Psoas muscle (tissue), 8 donors: ENCODE data around the gene QRFP. TPM values are rescaled to one million over a fixed set of nuclear protein-coding genes. Genes with fewer than 3 reads are reported as not detected.
A peak's percentile ranks its signal among the peaks of the same experiment; 100 is the strongest.

ENCODE experiments used
- ATAC-seq, 4 donors: fragments of 200-7000 bp; cut with Tn5 transposase; one replicate each; pipeline ENCODE4 v1.9.1; 2020; ENCODE audit warnings: moderate library complexity in 3 of 4, mild to moderate bottlenecking in 2 of 4
- DNase-seq, 2 donors: peaks; one replicate each; pipeline ENCODE4 v3.0.0-alpha.2; 2020
- H3K27ac ChIP-seq: fragments of 200-600 bp; one replicate; pipeline ENCODE4 v1.8.0; 2022
- H3K27me3 ChIP-seq, 3 donors: fragments of 200-600 bp in 1 of 3; one replicate each; pipeline versions ENCODE4 v1.6.1 to v1.8.0; 2013 to 2022; ENCODE audit warnings: low read length in 2 of 3, mild to moderate bottlenecking in 2 of 3, moderate library complexity in 1 of 3; ENCODE audit not compliant: insufficient read depth in 3 of 3
- H3K36me3 ChIP-seq, 2 donors: fragments of 200-600 bp in 1 of 2; one replicate each; pipeline versions ENCODE4 v1.6.1 to v1.8.0; 2013 to 2022; ENCODE audit warnings: low read depth in 1 of 2, mild to moderate bottlenecking in 1 of 2, moderate library complexity in 1 of 2; ENCODE audit not compliant: insufficient read depth in 1 of 2
- H3K4me1 ChIP-seq: fragments of 200-600 bp; one replicate; pipeline ENCODE4 v1.8.0; 2022
- H3K4me3 ChIP-seq: fragments of 200-600 bp; one replicate; pipeline ENCODE4 v1.8.0; 2022; ENCODE audit warnings: mild to moderate bottlenecking
- H3K9me3 ChIP-seq: fragments of 200-600 bp; one replicate; pipeline ENCODE4 v1.8.0; 2022
- WGBS, 3 donors: extraction: QIAGEN DNeasy Blood & Tissue Kit; methylation state at CpG; one replicate each; pipeline versions ENCODE4 v1.1.6 to v1.1.7; 2013; 5-methylcytosine and 5-hydroxymethylcytosine counted together
- intact Hi-C, 2 donors: fragments of 100-400 bp; cut with DNase I; formaldehyde crosslinking; loops; one replicate each; pipeline versions ENCODE4 v1.11.0 to v1.14.2; 2022
- polyA plus RNA-seq, 3 donors: library from polyadenylated mRNA; stranded (reverse); fragments of 200-250 nt; gene quantifications; one replicate each; pipeline ENCODE4 v1.2.3, GENCODE V29; 2013
- total RNA-seq, 4 donors: library from RNA; stranded (reverse); fragmentation: NEBNext Ultra II Directional in 2 of 4; extraction: Animal tissue kit (Norgen Biotek cat#: 25700) in 2 of 4; gene quantifications; one replicate each; pipeline versions ENCODE4 v1.2.1 to v1.2.4, GENCODE V29; 2021 to 2023
- TF ChIP-seq, protein P1 (sequence below): fragments of 200-600 bp; IDR thresholded peaks from one replicate; pipeline ENCODE4 v1.8.0; 2022; ENCODE audit warnings: antibody characterized with exemption
- donor health status: healthy with polysubstance abuse.
- donor health status: DM: no; HTN: no; CAD: no; lungs with moderate emphysema.
- donor health status: Bipolar disorder and iron deficiency.
- donor health status: healthy.
- donor health status: DM: yes; HTN: yes; CAD: no.
- donor health status: DM: no; HTN: no; CAD: no.
- donor health status: DM: no; HTN: no; CAD: no.
- donor health status: DM: yes; HTN: yes; CAD: no.

Gene QRFP
- total and polyA plus RNA-seq, 7 donors, result 0.01 to 0.03 TPM; not detected in 5

- no peak overlapping the region for H3K4me3 ChIP-seq
- H3K27me3 ChIP-seq, result no peaks in the 10 kb centered on the region
- WGBS, 3 donors, result 93 to 96% (median 94%) methylated on average over 6 of the region's 6 CpGs
- intact Hi-C loops, result loop anchor here in 1 of 2 donors (10.0 kb wide), 1 partner anchor 262 kb away; no protein-coding TSS in a partner anchor
- peaks cover 21 to 97% of the 10 kb centered on the region in 2 donors for H3K36me3 ChIP-seq
- H3K4me1 ChIP-seq, result peaks cover 14% of the 10 kb centered on the region
- ATAC-seq (no peak), DNase-seq (peak in 1 of 2 donors; percentile 19)
- TF ChIP-seq, protein P1, sequence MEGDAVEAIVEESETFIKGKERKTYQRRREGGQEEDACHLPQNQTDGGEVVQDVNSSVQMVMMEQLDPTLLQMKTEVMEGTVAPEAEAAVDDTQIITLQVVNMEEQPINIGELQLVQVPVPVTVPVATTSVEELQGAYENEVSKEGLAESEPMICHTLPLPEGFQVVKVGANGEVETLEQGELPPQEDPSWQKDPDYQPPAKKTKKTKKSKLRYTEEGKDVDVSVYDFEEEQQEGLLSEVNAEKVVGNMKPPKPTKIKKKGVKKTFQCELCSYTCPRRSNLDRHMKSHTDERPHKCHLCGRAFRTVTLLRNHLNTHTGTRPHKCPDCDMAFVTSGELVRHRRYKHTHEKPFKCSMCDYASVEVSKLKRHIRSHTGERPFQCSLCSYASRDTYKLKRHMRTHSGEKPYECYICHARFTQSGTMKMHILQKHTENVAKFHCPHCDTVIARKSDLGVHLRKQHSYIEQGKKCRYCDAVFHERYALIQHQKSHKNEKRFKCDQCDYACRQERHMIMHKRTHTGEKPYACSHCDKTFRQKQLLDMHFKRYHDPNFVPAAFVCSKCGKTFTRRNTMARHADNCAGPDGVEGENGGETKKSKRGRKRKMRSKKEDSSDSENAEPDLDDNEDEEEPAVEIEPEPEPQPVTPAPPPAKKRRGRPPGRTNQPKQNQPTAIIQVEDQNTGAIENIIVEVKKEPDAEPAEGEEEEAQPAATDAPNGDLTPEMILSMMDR, result no peak
- no peaks in the 10 kb centered on the region for H3K9me3 ChIP-seq
- H3K27ac ChIP-seq, result no peak overlapping the region
Observed at GRCh38 chr9:130877300-130877699, 19.3 kb downstream of the QRFP start.

DNA sequence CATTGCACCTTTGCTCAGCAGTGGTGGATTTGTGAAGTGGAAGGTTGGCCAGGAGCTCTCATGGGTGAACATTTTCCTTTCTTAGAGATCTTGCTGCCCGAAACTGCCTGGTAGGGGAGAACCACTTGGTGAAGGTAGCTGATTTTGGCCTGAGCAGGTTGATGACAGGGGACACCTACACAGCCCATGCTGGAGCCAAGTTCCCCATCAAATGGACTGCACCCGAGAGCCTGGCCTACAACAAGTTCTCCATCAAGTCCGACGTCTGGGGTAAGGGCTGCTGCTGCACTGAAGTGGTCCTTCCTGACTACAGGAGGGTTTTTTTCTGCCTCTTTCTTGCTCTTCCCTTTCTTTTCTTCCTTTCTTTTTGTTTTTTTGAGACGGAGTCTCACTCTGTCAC, 21.8 kb downstream of the QRFP start:
- ATAC-seq, result no peak

DNA sequence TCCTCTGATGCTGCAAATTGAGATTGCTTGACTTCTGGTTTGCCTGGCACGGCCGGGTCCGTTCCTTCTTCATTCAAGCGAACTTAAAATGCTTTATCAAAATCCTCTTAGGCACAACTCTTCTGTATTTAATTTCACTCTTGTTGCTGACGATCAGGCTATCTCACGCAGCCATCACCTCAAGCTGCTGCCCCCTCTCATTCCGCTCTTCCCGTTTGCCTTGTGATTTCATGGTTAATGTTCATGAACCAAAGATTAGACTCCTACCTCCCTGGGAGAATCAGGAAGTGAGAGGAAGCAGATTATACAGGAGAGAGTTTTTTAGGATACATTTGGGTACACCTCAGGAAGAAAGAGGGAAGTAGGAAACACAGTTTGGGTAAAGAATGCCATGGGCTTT, 22.6 kb downstream of the QRFP start:
- peaks cover 6 to 81% of the 10 kb centered on the region in 2 donors for H3K36me3 ChIP-seq

More for the DNA sequence above, 21.8 kb downstream of the QRFP start:
- Histone ChIP-seq H3K27ac (no peak overlapping the region), H3K27me3 (no peaks in the 10 kb centered on the region), H3K4me1 (peaks cover 27% of the 10 kb centered on the region), H3K36me3 (peaks cover 11 to 82% of the 10 kb centered on the region in 2 donors), H3K4me3 (no peak overlapping the region), H3K9me3 (no peaks in the 10 kb centered on the region)
- peak in 1 of 2 donors; percentile 27 for DNase-seq
- 87 to 92% (median 91%) methylated on average over 5 of the region's 5 CpGs for WGBS, 3 donors
- intact Hi-C loops, result loop anchor here in 1 of 2 donors (10.0 kb wide), 1 partner anchor 260 kb away; no protein-coding TSS in a partner anchor
- TF ChIP-seq, protein P1, result no peak

DNA sequence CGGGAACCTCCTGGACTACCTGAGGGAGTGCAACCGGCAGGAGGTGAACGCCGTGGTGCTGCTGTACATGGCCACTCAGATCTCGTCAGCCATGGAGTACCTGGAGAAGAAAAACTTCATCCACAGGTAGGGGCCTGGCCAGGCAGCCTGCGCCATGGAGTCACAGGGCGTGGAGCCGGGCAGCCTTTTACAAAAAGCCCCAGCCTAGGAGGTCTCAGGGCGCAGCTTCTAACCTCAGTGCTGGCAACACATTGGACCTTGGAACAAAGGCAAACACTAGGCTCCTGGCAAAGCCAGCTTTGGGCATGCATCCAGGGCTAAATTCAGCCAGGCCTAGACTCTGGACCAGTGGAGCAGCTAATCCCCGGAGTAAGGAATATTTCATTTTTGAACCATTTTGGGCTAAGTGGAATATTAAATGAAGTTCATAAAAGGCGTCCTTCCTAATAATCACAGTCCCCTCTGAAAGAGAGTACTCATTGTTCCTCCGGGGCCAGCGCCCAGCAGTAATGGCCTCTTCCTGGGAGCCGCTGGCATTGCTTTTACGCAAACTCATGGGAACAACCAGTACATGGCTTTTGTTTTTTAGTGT, 23.6 kb downstream of the QRFP start:
- ATAC-seq (peak; percentile 80 to 87 (median 84)), DNase-seq (peak; percentile 56 to 75)
- Histone ChIP-seq H3K9me3 (no peaks in the 10 kb centered on the region), H3K27ac (no peak overlapping the region), H3K4me1 (peaks cover 36% of the 10 kb centered on the region), H3K27me3 (no peaks in the 10 kb centered on the region), H3K36me3 (peaks cover 2 to 71% of the 10 kb centered on the region in 2 donors), H3K4me3 (no peak overlapping the region)
- 55 to 69% (median 55%) methylated on average over 15 of the region's 15 CpGs for WGBS, 3 donors
- TF ChIP-seq, protein P1, result no peak
- intact Hi-C loops, result loop anchor here in 1 of 2 donors (10.0 kb wide), 1 partner anchor 258 kb away; no protein-coding TSS in a partner anchor

More for the DNA sequence above, 22.6 kb downstream of the QRFP start:
- intact Hi-C loops, result loop anchor here in 1 of 2 donors (10.0 kb wide), 1 partner anchor 259 kb away; no protein-coding TSS in a partner anchor
- WGBS, 3 donors, result 84 to 95% (median 91%) methylated on average over 8 of the region's 8 CpGs
- H3K27me3 ChIP-seq, result no peaks in the 10 kb centered on the region
- DNase-seq (peak in 1 of 2 donors; percentile 24), ATAC-seq (no peak)
- H3K4me3 ChIP-seq, result no peak overlapping the region
- H3K27ac ChIP-seq, result no peak overlapping the region
- TF ChIP-seq, protein P1, result no peak
- H3K9me3 ChIP-seq, result no peaks in the 10 kb centered on the region
- H3K4me1 ChIP-seq, result peaks cover 35% of the 10 kb centered on the region
